Neural cell (in vitro differentiated cells): Measurements from ENCODE around the gene ZBP1. TPM values are rescaled to one million over a fixed set of nuclear protein-coding genes. Genes with fewer than 3 reads are reported as not detected.

Source experiments
- H2AFZ ChIP-seq: fragments of 200-600, 300-800 bp; sonication (generic), shearing (Covaris generic); 2 replicates; pipeline ENCODE4 v1.6.0; 2014; ENCODE audit warnings: low read depth, mild to moderate bottlenecking, antibody characterized with exemption, low read length, moderate library complexity
- H3F3A ChIP-seq: fragments of 200-600 bp; shearing (Covaris generic); 2 replicates; pipeline ENCODE4 v1.6.1; 2016; ENCODE audit warnings: mild to moderate bottlenecking, moderate library complexity, mixed read lengths, antibody characterized with exemption, low read length; ENCODE audit not compliant: insufficient read depth, poor library complexity, severe bottlenecking
- H3K27ac ChIP-seq: fragments of 200-600, 300-800 bp; sonication (generic), shearing (Covaris generic); 2 replicates; pipeline ENCODE4 v1.5.1; 2014; ENCODE audit warnings: mild to moderate bottlenecking, low read length, moderate library complexity
- H3K27me3 ChIP-seq: fragments of 300-800, 200-600 bp; sonication (generic), shearing (Covaris generic); 2 replicates; pipeline ENCODE4 v1.6.0; 2014; ENCODE audit warnings: mild to moderate bottlenecking, low read depth, low read length, moderate library complexity; ENCODE audit not compliant: insufficient read depth
- H3K36me3 ChIP-seq: fragments of 300-800, 200-600 bp; sonication (generic), shearing (Covaris generic); 2 replicates; pipeline ENCODE4 v1.5.1; 2014; ENCODE audit warnings: mild to moderate bottlenecking, antibody characterized with exemption, low read length, moderate library complexity; ENCODE audit not compliant: insufficient read depth
- H3K4me2 ChIP-seq: fragments of 300-800, 200-600 bp; sonication (generic), shearing (Covaris generic); 2 replicates; pipeline ENCODE4 v1.6.0; 2014; ENCODE audit warnings: mild to moderate bottlenecking, low read length
- H3K4me3 ChIP-seq: fragments of 300-800, 200-600 bp; sonication (generic), shearing (Covaris generic); 2 replicates; pipeline ENCODE4 v1.5.1; 2014; ENCODE audit warnings: mild to moderate bottlenecking, low read length, moderate library complexity
- H3K79me2 ChIP-seq: fragments of 200-600 bp; shearing (Covaris generic); replicated peaks from 2 replicates; pipeline ENCODE4 v1.6.0; 2014; ENCODE audit warnings: mild to moderate bottlenecking, low read length, moderate library complexity; ENCODE audit not compliant: insufficient read depth
- H3K9ac ChIP-seq: fragments of 300-800, 200-600 bp; sonication (generic), shearing (Covaris generic); 2 replicates; pipeline ENCODE4 v1.6.1; 2016; ENCODE audit warnings: mild to moderate bottlenecking, low read length, mixed read lengths
- H3K9me2 ChIP-seq: fragments of 200-600 bp; shearing (Covaris generic); 2 replicates; pipeline ENCODE4 v1.6.1; 2016; ENCODE audit warnings: mild to moderate bottlenecking, low read length, mixed read lengths; ENCODE audit not compliant: insufficient read depth
- H3K9me3 ChIP-seq: fragments of 200-600, 300-800 bp; sonication (generic), shearing (Covaris generic); 2 replicates; pipeline ENCODE4 v1.6.1; 2016; ENCODE audit warnings: mild to moderate bottlenecking, mixed run types, low read length, moderate library complexity, mixed read lengths
- H4K20me1 ChIP-seq: fragments of 200-600 bp; shearing (Covaris generic); 2 replicates; pipeline ENCODE4 v1.6.1; 2016; ENCODE audit warnings: mild to moderate bottlenecking, mixed run types; ENCODE audit not compliant: insufficient read depth
- EP300 ChIP-seq: fragments of 450-650 bp; conservative IDR thresholded peaks from 2 replicates; pipeline ENCODE4 v1.6.1; 2014; ENCODE audit warnings: antibody characterized with exemption, mild to moderate bottlenecking, moderate library complexity; ENCODE audit not compliant: poor library complexity, severe bottlenecking
- EZH2 ChIP-seq: fragments of 200-600, 300-800 bp; shearing (Covaris generic), sonication (generic); IDR thresholded peaks from 2 replicates; pipeline ENCODE4 v1.6.1; 2014; ENCODE audit warnings: antibody characterized with exemption, low read length, borderline replicate concordance, mild to moderate bottlenecking; ENCODE audit not compliant: insufficient read depth, poor library complexity, severe bottlenecking
- MXI1 ChIP-seq: fragments of 450-650 bp; conservative IDR thresholded peaks from 2 replicates; pipeline ENCODE4 v1.6.1; 2014; ENCODE audit warnings: antibody characterized with exemption, mild to moderate bottlenecking; ENCODE audit not compliant: poor library complexity, severe bottlenecking
- POLR2AphosphoS5 ChIP-seq: IDR thresholded peaks from 2 replicates; pipeline ENCODE4 v1.6.1; 2012
- RAD21 ChIP-seq: fragments of 450-650 bp; conservative IDR thresholded peaks from 2 replicates; pipeline ENCODE4 v1.6.1; 2014; ENCODE audit warnings: antibody characterized with exemption, mild to moderate bottlenecking, moderate library complexity
- SMC3 ChIP-seq: fragments of 450-650 bp; conservative IDR thresholded peaks from 2 replicates; pipeline ENCODE4 v1.6.1; 2014; ENCODE audit warnings: antibody characterized with exemption, mild to moderate bottlenecking, moderate library complexity; ENCODE audit not compliant: poor library complexity
- TAF1 ChIP-seq: IDR thresholded peaks from 2 replicates; pipeline ENCODE4 v1.6.1; 2012; ENCODE audit warnings: low read depth
- polyA plus RNA-seq: library from polyadenylated mRNA; depleted of rRNA; stranded (reverse); fragments of >200 nt; gene quantifications from 2 replicates; pipeline ENCODE4 v1.2.3, GENCODE V29; 2014
- TF ChIP-seq, protein P1 (sequence below): IDR thresholded peaks from 2 replicates; pipeline ENCODE4 v1.6.1; 2012; ENCODE audit warnings: borderline replicate concordance
- TF ChIP-seq, protein P2 (sequence below): fragments of 450-650 bp; IDR thresholded peaks from 2 replicates; pipeline ENCODE4 v1.5.1; 2014; ENCODE audit warnings: antibody characterized with exemption, mild to moderate bottlenecking, moderate library complexity; ENCODE audit not compliant: poor library complexity, severe bottlenecking

ZBP1 gene
- polyA plus RNA-seq, 1 donor from 2014 or later, result not detected

DNA sequence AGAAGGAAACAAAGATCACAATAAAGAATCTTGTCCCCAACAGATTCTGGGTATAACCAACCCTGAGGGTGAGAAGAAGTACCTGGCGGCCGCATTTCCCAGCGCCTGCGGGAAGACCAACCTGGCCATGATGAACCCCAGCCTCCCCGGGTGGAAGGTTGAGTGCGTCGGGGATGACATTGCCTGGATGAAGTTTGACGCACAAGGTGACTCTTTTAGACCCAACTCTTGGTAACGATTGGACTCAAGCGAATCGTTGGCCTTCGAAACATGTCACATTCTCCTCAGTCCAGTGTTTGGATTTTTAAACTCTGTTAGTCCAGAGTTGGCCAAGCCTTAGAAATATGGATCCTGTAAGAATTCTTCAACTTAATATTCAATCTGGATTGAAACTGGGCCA lies 56.7 kb downstream of the ZBP1 start:
- H3F3A ChIP-seq, result no peaks in the 10 kb centered on the region
- no peaks in the 10 kb centered on the region for H4K20me1 ChIP-seq
- H3K27me3 ChIP-seq, result no peaks in the 10 kb centered on the region
- H3K9me3 ChIP-seq, result no peaks in the 10 kb centered on the region
- no peak overlapping the region for H3K9ac ChIP-seq
- H3K4me2 ChIP-seq, result no peak overlapping the region
- H2AFZ ChIP-seq, result no peak overlapping the region
- no peak overlapping the region for H3K4me3 ChIP-seq
- no peaks in the 10 kb centered on the region for H3K79me2 ChIP-seq
- no peaks in the 10 kb centered on the region for H3K36me3 ChIP-seq
- TF ChIP-seq POLR2AphosphoS5 (no peak), MXI1 (no peak), TAF1 (no peak)
- TF ChIP-seq, protein P1, sequence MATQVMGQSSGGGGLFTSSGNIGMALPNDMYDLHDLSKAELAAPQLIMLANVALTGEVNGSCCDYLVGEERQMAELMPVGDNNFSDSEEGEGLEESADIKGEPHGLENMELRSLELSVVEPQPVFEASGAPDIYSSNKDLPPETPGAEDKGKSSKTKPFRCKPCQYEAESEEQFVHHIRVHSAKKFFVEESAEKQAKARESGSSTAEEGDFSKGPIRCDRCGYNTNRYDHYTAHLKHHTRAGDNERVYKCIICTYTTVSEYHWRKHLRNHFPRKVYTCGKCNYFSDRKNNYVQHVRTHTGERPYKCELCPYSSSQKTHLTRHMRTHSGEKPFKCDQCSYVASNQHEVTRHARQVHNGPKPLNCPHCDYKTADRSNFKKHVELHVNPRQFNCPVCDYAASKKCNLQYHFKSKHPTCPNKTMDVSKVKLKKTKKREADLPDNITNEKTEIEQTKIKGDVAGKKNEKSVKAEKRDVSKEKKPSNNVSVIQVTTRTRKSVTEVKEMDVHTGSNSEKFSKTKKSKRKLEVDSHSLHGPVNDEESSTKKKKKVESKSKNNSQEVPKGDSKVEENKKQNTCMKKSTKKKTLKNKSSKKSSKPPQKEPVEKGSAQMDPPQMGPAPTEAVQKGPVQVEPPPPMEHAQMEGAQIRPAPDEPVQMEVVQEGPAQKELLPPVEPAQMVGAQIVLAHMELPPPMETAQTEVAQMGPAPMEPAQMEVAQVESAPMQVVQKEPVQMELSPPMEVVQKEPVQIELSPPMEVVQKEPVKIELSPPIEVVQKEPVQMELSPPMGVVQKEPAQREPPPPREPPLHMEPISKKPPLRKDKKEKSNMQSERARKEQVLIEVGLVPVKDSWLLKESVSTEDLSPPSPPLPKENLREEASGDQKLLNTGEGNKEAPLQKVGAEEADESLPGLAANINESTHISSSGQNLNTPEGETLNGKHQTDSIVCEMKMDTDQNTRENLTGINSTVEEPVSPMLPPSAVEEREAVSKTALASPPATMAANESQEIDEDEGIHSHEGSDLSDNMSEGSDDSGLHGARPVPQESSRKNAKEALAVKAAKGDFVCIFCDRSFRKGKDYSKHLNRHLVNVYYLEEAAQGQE, result no peak
- H3K27ac ChIP-seq, result no peak overlapping the region
- no peaks in the 10 kb centered on the region for H3K9me2 ChIP-seq

DNA sequence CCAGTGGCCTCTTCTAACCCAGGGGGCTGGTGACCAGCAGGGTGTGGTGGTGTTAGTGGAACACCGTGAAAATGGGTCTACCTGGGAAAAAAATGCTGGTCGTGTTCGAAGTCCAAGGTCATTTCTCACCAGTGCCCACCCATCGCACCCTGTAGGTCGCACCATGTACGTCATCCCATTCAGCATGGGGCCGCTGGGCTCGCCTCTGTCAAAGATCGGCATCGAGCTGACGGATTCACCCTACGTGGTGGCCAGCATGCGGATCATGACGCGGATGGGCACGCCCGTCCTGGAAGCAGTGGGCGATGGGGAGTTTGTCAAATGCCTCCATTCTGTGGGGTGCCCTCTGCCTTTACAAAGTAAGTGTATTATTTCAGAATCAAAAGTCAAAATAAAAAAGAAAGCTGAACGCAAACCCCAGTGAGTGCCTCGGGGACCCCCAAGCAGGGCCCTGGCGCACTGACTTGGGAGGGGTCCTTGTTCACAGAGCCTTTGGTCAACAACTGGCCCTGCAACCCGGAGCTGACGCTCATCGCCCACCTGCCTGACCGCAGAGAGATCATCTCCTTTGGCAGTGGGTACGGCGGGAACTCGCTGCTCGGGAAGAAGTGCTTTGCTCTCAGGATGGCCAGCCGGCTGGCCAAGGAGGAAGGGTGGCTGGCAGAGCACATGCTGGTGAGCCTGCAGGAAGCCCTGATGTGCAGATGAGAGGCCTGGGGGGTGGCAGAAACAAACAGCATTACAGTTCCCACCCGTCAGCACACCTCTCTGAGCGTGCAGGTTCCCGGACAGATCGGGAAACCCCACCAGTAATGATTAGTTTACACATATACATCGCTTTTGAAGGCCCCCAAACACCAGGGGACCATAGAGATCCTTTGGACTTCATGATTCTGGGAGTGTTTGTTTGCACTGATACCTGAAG lies 57.4 kb downstream of the ZBP1 start:
- no peak overlapping the region for H3K4me3 ChIP-seq
- no peak overlapping the region for H3K4me2 ChIP-seq
- H3K36me3 ChIP-seq, result no peaks in the 10 kb centered on the region

More for the DNA sequence above, 57.4 kb downstream of the ZBP1 start:
- Histone ChIP-seq H3K9ac (no peak overlapping the region), H2AFZ (no peak overlapping the region), H3K27ac (no peak overlapping the region), H4K20me1 (no peaks in the 10 kb centered on the region), H3K27me3 (no peaks in the 10 kb centered on the region), H3K9me3 (no peaks in the 10 kb centered on the region), H3K79me2 (no peaks in the 10 kb centered on the region), H3F3A (no peaks in the 10 kb centered on the region), H3K9me2 (no peaks in the 10 kb centered on the region)
- TF ChIP-seq POLR2AphosphoS5 (no peak), MXI1 (no peak), RAD21 (no peak), EP300 (no peak), EZH2 (no peak), TAF1 (no peak), SMC3 (no peak)
- TF ChIP-seq, protein P1, result no peak
- TF ChIP-seq, protein P2, sequence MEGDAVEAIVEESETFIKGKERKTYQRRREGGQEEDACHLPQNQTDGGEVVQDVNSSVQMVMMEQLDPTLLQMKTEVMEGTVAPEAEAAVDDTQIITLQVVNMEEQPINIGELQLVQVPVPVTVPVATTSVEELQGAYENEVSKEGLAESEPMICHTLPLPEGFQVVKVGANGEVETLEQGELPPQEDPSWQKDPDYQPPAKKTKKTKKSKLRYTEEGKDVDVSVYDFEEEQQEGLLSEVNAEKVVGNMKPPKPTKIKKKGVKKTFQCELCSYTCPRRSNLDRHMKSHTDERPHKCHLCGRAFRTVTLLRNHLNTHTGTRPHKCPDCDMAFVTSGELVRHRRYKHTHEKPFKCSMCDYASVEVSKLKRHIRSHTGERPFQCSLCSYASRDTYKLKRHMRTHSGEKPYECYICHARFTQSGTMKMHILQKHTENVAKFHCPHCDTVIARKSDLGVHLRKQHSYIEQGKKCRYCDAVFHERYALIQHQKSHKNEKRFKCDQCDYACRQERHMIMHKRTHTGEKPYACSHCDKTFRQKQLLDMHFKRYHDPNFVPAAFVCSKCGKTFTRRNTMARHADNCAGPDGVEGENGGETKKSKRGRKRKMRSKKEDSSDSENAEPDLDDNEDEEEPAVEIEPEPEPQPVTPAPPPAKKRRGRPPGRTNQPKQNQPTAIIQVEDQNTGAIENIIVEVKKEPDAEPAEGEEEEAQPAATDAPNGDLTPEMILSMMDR, result no peak
